HepG2 (cell line): ENCODE data around the gene RPL37A. TPM values are rescaled to one million over a fixed set of nuclear protein-coding genes. Genes with fewer than 3 reads are reported as not detected.

Experiments used
- HNF4A ChIP-seq: sonication (generic); formaldehyde crosslinking; IDR thresholded peaks from 2 replicates; pipeline ENCODE4 v1.4.0; 2020; ENCODE audit warnings: missing genetic modification reagents
- JUND ChIP-seq: sonication (generic); formaldehyde crosslinking; IDR thresholded peaks from 2 replicates; pipeline ENCODE4 v1.8.0; 2022; ENCODE audit warnings: mild to moderate bottlenecking, missing genetic modification reagents
- MAZ ChIP-seq, 2 experiments: sonication (generic) in 1 of 2; formaldehyde crosslinking in 1 of 2; IDR thresholded peaks; 2 replicates each; pipeline versions ENCODE4 v1.5.0 to v1.6.1; 2012 to 2020; ENCODE audit warnings: low read depth in 2 of 2, mild to moderate bottlenecking in 2 of 2, borderline replicate concordance in 1 of 2, improper control_type of control experiment in 1 of 2, low read length in 1 of 2, missing genetic modification reagents in 1 of 2, moderate library complexity in 1 of 2
- MBNL3 ChIP-seq: fragments of 250-450 bp; sonication (Bioruptor Pico); conservative IDR thresholded peaks from 2 replicates; pipeline ENCODE4 v1.8.0; 2022; ENCODE audit warnings: mild to moderate bottlenecking, inconsistent platforms
- MEIS1 ChIP-seq: sonication (generic); formaldehyde crosslinking; IDR thresholded peaks from 2 replicates; pipeline ENCODE4 v1.9.0; 2021; ENCODE audit warnings: mild to moderate bottlenecking, missing genetic modification reagents, moderate library complexity, borderline replicate concordance
- NFYC ChIP-seq: IDR thresholded peaks from 2 replicates; pipeline ENCODE4 v1.6.1; 2016; ENCODE audit warnings: missing genetic modification reagents, missing compliant biosample characterization
- PHB2 ChIP-seq: fragments of 450-650 bp; IDR thresholded peaks from 2 replicates; pipeline ENCODE4 v1.6.1; 2018; ENCODE audit not compliant: partially characterized antibody
- SP2 ChIP-seq: sonication (generic); formaldehyde crosslinking; IDR thresholded peaks from 2 replicates; pipeline ENCODE4 v1.5.1; 2020; ENCODE audit warnings: mild to moderate bottlenecking, missing genetic modification reagents
- YEATS2 ChIP-seq: sonication (generic); formaldehyde crosslinking; IDR thresholded peaks from 2 replicates; pipeline ENCODE4 v1.4.0; 2020; ENCODE audit warnings: missing genetic modification reagents, borderline replicate concordance
- ZEB1 ChIP-seq: IDR thresholded peaks from 2 replicates; pipeline ENCODE4 v1.6.1; 2012; ENCODE audit warnings: mild to moderate bottlenecking, low read depth, inconsistent platforms; ENCODE audit not compliant: insufficient replicate concordance
- ZFP90 ChIP-seq: sonication (generic); formaldehyde crosslinking; IDR thresholded peaks from 2 replicates; pipeline ENCODE4 v1.8.0; 2022; ENCODE audit warnings: missing genetic modification reagents, mild to moderate bottlenecking, inconsistent platforms, borderline replicate concordance
- ZKSCAN5 ChIP-seq: sonication (generic); formaldehyde crosslinking; IDR thresholded peaks from 2 replicates; pipeline ENCODE4 v1.5.1; 2020; ENCODE audit warnings: mild to moderate bottlenecking, missing genetic modification reagents
- ZNF33A ChIP-seq: sonication (generic); formaldehyde crosslinking; IDR thresholded peaks from 2 replicates; pipeline ENCODE4 v1.5.1; 2020; ENCODE audit warnings: missing genetic modification reagents, mild to moderate bottlenecking, moderate library complexity, borderline replicate concordance
- ZNF713 ChIP-seq: sonication (generic); formaldehyde crosslinking; IDR thresholded peaks from 2 replicates; pipeline ENCODE4 v1.4.0; 2020; ENCODE audit warnings: mild to moderate bottlenecking, missing genetic modification reagents
- ZNF83 ChIP-seq: sonication (generic); formaldehyde crosslinking; IDR thresholded peaks from 2 replicates; pipeline ENCODE4 v1.4.0; 2020; ENCODE audit warnings: missing genetic modification reagents, mild to moderate bottlenecking, borderline replicate concordance
- polyA plus RNA-seq, 8 experiments: library from polyadenylated mRNA; depleted of rRNA in 3 of 8; stranded (reverse) in 7 of 8; unstranded in 1 of 8; fragments of >200 nt; fragmentation: Illumina TruSeq in 4 of 8; extraction: Trizol in 4 of 8; gene quantifications; 2 replicates each; pipeline versions ENCODE4 v1.2.1 to v1.2.3, GENCODE V29; 2011 to 2016; ENCODE audit warnings: low read depth in 4 of 8, missing spikeins in 1 of 8, mixed read lengths in 1 of 8; ENCODE audit not compliant: insufficient read depth in 1 of 8
- total RNA-seq, 5 experiments: library from RNA; depleted of rRNA; stranded (reverse); fragments of >200 nt; fragmentation: Illumina TruSeq; extraction: Trizol; gene quantifications; 2 replicates each; pipeline ENCODE4 v1.2.3, GENCODE V29; 2016; ENCODE audit warnings: low read depth in 1 of 5
- TF ChIP-seq, protein P1 (sequence below): IDR thresholded peaks from 2 replicates; pipeline ENCODE4 v1.6.1; 2012; ENCODE audit warnings: low read length, improper control_type of control experiment
- TF ChIP-seq, protein P2 (sequence below): sonication (generic); formaldehyde crosslinking; IDR thresholded peaks from 2 replicates; pipeline ENCODE4 v1.5.1; 2020; ENCODE audit warnings: mild to moderate bottlenecking, missing genetic modification reagents, borderline replicate concordance

RPL37A gene
- total and polyA plus RNA-seq, 2 of the 13 experiments (the other 11 are each of a cell fraction or from before 2014, with no cell fraction given) = 6,902 to 7,910 TPM

DNA sequence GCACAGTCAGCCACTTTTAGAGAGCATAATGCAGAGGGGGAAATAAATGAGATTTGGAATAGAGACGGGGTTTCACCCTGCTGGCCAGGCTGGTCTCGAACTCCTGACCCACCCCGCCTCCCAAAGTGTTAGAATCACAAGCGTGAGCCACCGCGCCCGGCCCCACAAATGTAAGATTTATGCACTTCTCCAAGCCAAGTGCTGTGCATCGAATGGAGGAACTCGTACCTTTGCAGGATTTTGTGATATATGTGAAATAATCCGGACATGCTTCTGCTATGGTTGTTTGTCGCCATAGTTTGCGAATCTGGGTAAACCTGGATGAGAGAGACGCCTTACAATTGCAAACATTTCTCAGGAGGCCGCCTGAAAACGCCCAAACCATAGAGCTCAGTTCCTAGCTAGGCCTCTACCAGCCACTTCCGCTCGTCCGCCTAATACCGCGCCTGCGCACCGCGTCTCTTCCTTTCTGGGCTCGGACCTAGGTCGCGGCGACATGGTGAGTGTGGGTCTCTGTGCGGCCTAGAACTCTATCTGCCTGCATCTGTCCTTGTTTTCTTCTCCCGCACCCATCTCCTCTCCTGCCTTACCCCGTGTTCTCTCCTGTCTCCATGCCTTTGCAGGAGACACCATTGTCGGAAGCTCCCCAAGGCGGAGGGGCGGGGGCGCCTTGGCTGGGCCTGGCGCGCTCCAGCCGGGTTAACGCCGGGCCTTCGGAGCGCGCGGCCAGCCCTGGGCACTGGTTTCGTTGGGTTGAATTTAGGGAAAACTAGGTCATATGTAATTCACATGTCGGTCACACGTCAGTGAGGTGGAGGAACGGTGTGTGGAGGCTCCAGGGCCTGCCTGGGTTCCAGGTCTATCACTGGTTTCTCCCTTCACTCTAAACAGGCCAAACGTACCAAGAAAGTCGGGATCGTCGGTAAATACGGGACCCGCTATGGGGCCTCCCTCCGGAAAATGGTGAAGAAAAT, at the start of gene RPL37A (continued):
- TF ChIP-seq, protein P1, sequence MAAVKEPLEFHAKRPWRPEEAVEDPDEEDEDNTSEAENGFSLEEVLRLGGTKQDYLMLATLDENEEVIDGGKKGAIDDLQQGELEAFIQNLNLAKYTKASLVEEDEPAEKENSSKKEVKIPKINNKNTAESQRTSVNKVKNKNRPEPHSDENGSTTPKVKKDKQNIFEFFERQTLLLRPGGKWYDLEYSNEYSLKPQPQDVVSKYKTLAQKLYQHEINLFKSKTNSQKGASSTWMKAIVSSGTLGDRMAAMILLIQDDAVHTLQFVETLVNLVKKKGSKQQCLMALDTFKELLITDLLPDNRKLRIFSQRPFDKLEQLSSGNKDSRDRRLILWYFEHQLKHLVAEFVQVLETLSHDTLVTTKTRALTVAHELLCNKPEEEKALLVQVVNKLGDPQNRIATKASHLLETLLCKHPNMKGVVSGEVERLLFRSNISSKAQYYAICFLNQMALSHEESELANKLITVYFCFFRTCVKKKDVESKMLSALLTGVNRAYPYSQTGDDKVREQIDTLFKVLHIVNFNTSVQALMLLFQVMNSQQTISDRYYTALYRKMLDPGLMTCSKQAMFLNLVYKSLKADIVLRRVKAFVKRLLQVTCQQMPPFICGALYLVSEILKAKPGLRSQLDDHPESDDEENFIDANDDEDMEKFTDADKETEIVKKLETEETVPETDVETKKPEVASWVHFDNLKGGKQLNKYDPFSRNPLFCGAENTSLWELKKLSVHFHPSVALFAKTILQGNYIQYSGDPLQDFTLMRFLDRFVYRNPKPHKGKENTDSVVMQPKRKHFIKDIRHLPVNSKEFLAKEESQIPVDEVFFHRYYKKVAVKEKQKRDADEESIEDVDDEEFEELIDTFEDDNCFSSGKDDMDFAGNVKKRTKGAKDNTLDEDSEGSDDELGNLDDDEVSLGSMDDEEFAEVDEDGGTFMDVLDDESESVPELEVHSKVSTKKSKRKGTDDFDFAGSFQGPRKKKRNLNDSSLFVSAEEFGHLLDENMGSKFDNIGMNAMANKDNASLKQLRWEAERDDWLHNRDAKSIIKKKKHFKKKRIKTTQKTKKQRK = no peak
- TF ChIP-seq PHB2 = no peak
- TF ChIP-seq HNF4A (CRISPR knock-in tag) = no peak; the same call in 1 of the 2 replicates
- TF ChIP-seq NFYC = peak; percentile 46; the same call in 1 of the 2 replicates
- TF ChIP-seq YEATS2 = peak; percentile 100
- TF ChIP-seq, protein P2, sequence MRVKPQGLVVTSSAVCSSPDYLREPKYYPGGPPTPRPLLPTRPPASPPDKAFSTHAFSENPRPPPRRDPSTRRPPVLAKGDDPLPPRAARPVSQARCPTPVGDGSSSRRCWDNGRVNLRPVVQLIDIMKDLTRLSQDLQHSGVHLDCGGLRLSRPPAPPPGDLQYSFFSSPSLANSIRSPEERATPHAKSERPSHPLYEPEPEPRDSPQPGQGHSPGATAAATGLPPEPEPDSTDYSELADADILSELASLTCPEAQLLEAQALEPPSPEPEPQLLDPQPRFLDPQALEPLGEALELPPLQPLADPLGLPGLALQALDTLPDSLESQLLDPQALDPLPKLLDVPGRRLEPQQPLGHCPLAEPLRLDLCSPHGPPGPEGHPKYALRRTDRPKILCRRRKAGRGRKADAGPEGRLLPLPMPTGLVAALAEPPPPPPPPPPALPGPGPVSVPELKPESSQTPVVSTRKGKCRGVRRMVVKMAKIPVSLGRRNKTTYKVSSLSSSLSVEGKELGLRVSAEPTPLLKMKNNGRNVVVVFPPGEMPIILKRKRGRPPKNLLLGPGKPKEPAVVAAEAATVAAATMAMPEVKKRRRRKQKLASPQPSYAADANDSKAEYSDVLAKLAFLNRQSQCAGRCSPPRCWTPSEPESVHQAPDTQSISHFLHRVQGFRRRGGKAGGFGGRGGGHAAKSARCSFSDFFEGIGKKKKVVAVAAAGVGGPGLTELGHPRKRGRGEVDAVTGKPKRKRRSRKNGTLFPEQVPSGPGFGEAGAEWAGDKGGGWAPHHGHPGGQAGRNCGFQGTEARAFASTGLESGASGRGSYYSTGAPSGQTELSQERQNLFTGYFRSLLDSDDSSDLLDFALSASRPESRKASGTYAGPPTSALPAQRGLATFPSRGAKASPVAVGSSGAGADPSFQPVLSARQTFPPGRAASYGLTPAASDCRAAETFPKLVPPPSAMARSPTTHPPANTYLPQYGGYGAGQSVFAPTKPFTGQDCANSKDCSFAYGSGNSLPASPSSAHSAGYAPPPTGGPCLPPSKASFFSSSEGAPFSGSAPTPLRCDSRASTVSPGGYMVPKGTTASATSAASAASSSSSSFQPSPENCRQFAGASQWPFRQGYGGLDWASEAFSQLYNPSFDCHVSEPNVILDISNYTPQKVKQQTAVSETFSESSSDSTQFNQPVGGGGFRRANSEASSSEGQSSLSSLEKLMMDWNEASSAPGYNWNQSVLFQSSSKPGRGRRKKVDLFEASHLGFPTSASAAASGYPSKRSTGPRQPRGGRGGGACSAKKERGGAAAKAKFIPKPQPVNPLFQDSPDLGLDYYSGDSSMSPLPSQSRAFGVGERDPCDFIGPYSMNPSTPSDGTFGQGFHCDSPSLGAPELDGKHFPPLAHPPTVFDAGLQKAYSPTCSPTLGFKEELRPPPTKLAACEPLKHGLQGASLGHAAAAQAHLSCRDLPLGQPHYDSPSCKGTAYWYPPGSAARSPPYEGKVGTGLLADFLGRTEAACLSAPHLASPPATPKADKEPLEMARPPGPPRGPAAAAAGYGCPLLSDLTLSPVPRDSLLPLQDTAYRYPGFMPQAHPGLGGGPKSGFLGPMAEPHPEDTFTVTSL (CRISPR knock-in tag) = peak; percentile 53
- TF ChIP-seq MBNL3 = no peak
- peak; percentile 69; the same call in 1 of the 2 replicates for TF ChIP-seq MAZ (IDR thresholded peaks at IDR 0.05; ENCODE audit: borderline replicate concordance, low read depth, low read length)
- peak; percentile 98 for TF ChIP-seq MAZ (CRISPR knock-in tag; IDR thresholded peaks at IDR 0.05; ENCODE audit: low read depth)
- no peak; the same call in 1 of the 2 replicates for TF ChIP-seq ZNF83
- peak; percentile 7; the same call in 1 of the 2 replicates for TF ChIP-seq ZNF713
- TF ChIP-seq ZNF33A = peak; percentile 94; the same call in 1 of the 2 replicates
- TF ChIP-seq JUND (CRISPR knock-in tag) = peak; percentile 82
- peak; percentile 66; the same call in 1 of the 2 replicates for TF ChIP-seq ZKSCAN5
- peak; percentile 64 for TF ChIP-seq SP2 (CRISPR knock-in tag)
- TF ChIP-seq ZFP90 (CRISPR knock-in tag) = no peak
- TF ChIP-seq MEIS1 (CRISPR knock-in tag) = peak; percentile 71; the same call in 1 of the 2 replicates
- no peak for TF ChIP-seq ZEB1
